Spleen (tissue), 7 donors: ENCODE measurements around the gene KRTAP10-8.

Source experiments
- POLR2A ChIP-seq, 3 donors: fragments of 450-650 bp; IDR thresholded peaks; one replicate each; pipeline ENCODE4 v1.5.1; 2017; ENCODE audit warnings: antibody characterized with exemption in 3 of 3, mild to moderate bottlenecking in 1 of 3
- TF ChIP-seq, protein P1 (sequence below), 11 experiments: fragments of 200-600 bp in 7 of 11; fragments of 450-650 bp in 4 of 11; sonication (generic) in 4 of 11; IDR thresholded peaks in 8 of 11; conservative IDR thresholded peaks in 3 of 11; 1 replicate in 7 of 11; 2 replicates in 4 of 11; pipeline versions ENCODE4 v1.4.0 to v1.8.0; 2016 to 2021; ENCODE audit warnings: antibody characterized with exemption in 11 of 11, inconsistent platforms in 4 of 11, mild to moderate bottlenecking in 1 of 11
- donor health status: DM: no; HTN: no; CAD: no; lungs with moderate emphysema.
- donor health status: DM: no; HTN: no; CAD: no.
- donor health status: DM: no; HTN: no; CAD: no.

DNA sequence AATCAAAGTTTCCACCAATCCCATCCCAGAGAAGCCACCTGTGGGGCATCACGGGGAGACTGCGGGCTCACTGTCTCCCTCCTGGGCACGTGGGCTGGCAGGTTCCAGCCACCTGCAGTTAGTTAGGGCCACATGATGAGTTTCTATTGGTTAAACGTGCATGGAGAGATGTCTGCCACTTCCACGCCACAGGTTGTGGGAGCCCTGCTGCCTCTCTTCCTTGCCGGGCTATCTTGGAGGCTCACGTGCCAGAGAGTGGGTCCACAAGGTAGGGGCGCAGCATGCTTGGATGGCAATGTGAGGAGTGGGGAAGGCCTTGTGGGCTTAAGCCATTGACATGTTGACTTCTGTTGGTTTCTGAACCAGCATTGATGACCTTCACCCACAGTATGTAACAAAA, 8.0 kb upstream of the KRTAP10-8 start:
- TF ChIP-seq POLR2A (IDR thresholded peaks at IDR 0.05): no peak
- TF ChIP-seq, protein P1, sequence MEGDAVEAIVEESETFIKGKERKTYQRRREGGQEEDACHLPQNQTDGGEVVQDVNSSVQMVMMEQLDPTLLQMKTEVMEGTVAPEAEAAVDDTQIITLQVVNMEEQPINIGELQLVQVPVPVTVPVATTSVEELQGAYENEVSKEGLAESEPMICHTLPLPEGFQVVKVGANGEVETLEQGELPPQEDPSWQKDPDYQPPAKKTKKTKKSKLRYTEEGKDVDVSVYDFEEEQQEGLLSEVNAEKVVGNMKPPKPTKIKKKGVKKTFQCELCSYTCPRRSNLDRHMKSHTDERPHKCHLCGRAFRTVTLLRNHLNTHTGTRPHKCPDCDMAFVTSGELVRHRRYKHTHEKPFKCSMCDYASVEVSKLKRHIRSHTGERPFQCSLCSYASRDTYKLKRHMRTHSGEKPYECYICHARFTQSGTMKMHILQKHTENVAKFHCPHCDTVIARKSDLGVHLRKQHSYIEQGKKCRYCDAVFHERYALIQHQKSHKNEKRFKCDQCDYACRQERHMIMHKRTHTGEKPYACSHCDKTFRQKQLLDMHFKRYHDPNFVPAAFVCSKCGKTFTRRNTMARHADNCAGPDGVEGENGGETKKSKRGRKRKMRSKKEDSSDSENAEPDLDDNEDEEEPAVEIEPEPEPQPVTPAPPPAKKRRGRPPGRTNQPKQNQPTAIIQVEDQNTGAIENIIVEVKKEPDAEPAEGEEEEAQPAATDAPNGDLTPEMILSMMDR (IDR thresholded peaks at IDR 0.05 in 8 of 11, conservative IDR thresholded peaks at IDR 0.05 in 3 of 11): no peak
